ENCODE results near the gene ADAMTS15.

ADAMTS15 gene, protein sequence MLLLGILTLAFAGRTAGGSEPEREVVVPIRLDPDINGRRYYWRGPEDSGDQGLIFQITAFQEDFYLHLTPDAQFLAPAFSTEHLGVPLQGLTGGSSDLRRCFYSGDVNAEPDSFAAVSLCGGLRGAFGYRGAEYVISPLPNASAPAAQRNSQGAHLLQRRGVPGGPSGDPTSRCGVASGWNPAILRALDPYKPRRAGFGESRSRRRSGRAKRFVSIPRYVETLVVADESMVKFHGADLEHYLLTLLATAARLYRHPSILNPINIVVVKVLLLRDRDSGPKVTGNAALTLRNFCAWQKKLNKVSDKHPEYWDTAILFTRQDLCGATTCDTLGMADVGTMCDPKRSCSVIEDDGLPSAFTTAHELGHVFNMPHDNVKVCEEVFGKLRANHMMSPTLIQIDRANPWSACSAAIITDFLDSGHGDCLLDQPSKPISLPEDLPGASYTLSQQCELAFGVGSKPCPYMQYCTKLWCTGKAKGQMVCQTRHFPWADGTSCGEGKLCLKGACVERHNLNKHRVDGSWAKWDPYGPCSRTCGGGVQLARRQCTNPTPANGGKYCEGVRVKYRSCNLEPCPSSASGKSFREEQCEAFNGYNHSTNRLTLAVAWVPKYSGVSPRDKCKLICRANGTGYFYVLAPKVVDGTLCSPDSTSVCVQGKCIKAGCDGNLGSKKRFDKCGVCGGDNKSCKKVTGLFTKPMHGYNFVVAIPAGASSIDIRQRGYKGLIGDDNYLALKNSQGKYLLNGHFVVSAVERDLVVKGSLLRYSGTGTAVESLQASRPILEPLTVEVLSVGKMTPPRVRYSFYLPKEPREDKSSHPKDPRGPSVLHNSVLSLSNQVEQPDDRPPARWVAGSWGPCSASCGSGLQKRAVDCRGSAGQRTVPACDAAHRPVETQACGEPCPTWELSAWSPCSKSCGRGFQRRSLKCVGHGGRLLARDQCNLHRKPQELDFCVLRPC

DNA sequence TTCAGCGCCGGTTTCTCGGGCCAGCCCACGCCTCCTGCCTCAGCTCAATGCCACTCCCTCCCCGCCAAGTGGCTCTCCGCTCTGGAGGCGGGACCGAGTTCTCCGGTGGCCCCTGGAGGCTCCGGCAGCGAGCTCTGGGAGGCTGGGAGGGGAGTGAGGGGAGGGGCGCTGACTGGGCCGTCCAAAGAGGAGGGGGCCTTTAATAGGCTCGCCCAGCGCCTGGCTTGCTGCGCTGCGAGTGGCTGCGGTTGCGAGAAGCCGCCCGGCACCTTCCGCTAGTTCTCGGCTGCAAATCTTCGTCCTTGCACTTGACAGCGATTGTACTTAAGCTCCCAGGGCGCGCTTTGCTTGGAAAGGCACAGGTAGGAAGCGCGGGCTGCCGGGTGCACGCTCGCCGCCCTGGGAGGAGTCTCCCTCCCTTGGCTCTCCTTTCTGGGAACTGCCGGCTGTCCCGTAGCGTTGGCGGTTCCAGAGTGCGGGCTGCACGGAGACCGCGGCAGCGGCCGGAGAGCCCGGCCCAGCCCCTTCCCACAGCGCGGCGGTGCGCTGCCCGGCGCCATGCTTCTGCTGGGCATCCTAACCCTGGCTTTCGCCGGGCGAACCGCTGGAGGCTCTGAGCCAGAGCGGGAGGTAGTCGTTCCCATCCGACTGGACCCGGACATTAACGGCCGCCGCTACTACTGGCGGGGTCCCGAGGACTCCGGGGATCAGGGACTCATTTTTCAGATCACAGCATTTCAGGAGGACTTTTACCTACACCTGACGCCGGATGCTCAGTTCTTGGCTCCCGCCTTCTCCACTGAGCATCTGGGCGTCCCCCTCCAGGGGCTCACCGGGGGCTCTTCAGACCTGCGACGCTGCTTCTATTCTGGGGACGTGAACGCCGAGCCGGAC, at the start of gene ADAMTS15:
Gene ADAMTS15, plus strand, starts transcription at position 230 of the 894 bp plus-strand sequence. Its CDS starts 329 bp downstream, at position 559.
- no peak for DNase-seq

GRCh38 chr11:130399196-130399595, 49.2 kb upstream of the ADAMTS15 start:
- DNase-seq = no peak

DNA sequence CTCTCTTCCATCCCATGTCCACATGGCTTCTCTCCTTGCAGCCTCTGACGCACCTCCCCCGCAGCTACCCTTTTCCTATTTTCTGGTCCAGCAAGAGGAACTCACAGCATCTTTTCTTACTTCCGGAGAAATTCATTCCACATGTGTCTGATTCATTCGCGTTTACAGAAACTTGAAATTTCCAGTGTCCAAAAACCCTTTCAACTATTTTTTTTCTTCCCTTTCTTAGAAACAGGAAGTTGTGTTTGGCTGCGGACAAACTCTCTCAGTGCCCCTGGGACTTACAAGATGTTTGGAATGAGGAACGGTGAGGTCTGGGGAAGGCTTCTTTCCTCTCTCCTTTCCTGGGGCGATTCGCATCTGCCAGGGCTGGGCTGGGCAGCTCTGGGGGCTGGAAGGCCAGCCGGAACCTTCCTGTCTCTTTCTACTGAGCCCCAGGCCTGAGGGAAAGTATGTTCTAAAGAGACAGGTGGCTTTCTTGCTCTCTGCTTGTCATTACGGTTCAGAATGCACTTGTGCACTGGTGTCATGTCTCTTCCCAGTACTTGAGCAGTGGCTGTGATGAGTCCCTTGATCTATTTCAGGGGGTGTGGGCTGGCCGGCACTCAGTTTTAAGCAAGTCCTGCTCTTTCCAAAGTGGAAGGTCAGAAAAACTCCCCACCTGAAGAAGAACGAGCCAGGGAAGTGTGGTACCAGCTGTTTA, 47.5 kb upstream of the ADAMTS15 start:
- no peak for DNase-seq

DNA sequence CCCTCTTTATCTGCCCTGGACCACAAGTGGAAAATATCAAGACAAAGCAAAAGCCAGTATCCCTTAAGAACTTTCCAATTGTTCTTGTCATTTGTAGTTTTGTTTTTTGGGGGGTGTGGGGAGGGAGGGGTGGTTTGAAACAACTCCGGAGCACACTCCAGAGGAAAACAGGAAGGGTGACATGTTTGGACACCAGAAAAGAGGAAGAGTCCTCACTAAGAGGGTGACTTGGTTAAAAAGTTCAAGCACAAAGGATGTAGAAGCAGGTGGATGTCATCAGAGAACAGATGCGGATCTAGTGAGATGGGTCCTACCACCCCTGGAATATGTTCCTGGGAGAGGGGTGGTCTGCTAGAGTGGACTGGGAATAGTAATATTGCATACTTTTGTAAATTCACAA, 45.9 kb upstream of the ADAMTS15 start:
- no peak for DNase-seq

DNA sequence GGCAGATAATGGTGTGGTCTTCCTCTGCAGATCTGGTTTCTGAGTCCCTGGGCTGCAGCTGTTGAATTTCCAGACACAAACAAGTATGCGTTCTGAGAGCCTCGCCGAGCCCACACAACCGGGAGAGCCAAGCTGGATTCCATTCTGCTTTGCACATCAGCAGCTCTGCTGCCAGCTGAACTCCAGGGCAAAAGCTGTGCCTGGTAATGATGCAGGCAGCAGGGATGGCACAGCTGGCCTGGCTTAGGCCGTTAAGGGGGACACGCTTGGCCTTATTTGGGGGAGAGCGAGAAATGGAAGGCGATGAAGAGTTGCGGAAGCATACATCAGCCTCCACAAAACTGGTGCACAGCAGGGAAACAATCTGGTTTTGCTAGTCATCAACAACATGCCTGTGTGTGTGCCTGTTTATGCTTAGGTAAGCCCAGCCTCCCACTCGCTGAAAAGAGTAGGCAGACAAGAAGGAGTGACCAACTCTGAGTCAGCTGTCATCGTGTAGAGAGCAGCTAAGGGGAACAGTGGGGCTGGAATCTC, 45.1 kb upstream of the ADAMTS15 start:
- DNase-seq = no peak

DNA sequence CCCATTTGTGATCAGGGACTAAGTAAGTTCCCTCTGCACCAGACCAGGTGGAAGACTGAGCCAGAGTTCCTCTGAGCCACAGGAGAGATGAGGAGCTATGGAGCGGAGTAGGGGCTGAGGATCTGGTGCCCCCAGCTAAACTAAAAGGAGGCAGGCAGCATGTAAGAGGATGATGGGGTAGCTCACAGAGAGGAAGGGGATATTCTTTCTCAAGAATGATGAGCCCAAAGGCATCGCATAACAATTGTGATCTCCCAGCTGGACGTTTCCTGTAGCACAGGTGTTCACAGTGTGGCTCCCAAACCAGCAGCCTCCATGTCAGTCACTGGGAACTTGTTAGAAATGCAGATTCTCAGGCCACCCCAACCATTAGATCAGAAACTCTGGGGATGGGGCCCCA, 44.5 kb upstream of the ADAMTS15 start:
- no peak for DNase-seq

DNA sequence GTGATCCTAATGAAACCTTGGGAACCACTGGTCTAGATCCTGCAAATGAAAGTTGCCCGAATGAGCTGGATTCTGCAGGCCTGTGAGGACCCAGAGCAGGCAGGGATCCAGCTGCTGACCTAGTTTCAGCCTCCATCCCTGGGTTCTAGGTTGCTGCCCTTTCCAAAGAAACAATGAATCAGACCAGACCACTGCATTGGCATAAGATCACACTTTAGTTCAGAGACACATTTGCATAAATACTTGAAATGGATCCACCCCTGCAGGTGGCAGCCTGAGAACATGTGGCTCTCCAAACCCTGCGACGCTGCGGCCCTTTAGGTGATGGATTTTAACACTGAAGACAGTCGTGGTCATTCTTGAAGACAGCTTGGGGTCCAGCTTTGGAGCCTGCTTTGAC, 43.7 kb upstream of the ADAMTS15 start:
- DNase-seq = no peak

- no peak for DNase-seq
These were observed 43.0 kb upstream of the ADAMTS15 start for GRCh38 chr11:130405428-130405827.

- DNase-seq = no peak
These were observed 40.5 kb upstream of the ADAMTS15 start for GRCh38 chr11:130407978-130408377.

DNA sequence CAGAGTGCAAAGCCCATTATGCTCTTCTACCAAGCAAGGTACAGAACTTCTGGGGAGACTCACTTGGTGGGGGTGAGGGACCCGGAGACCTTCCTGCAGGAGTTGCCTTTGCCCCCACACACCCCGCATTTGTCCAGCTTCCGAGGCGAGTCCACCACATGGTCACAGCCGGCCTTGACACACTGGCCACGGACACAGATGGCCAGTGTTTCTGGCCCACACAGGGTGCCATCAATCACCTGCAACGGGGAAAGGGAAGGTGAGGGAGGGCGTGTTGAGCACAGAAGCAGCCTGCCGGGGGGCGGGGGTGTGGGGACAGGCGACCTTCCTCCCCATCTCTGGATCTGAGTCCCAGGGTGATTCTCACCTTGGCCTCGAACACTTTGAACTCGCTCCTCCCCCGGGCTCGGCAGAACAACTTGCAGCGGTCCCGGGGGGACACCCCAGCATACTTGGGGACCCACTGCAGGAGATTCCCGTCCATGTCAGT, 40.0 kb upstream of the ADAMTS15 start:
- no peak for DNase-seq

DNA sequence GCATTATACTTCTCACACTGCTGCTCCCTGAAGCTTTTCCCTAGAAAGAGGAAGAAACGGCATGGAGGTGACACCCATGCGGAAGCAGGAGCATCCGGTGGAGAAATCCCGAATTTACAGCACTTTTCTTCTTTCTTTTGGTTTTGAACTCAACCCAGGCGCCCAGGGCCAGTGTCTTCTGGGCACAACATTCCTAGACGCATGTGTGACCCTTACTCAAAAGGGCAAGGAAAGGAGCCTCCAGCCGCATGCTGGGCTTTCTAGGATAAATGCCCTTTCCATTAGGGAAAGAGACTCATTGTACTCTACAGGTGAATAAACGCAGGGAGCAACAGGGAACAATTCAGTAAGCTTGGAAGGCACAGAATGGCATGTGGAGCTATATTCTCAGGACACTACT, 39.5 kb upstream of the ADAMTS15 start:
- no peak for DNase-seq

- no peak for DNase-seq
These were observed 38.7 kb upstream of the ADAMTS15 start for GRCh38 chr11:130409594-130410388.

- DNase-seq = no peak
These were observed 37.2 kb upstream of the ADAMTS15 start for GRCh38 chr11:130411223-130411622.

DNA sequence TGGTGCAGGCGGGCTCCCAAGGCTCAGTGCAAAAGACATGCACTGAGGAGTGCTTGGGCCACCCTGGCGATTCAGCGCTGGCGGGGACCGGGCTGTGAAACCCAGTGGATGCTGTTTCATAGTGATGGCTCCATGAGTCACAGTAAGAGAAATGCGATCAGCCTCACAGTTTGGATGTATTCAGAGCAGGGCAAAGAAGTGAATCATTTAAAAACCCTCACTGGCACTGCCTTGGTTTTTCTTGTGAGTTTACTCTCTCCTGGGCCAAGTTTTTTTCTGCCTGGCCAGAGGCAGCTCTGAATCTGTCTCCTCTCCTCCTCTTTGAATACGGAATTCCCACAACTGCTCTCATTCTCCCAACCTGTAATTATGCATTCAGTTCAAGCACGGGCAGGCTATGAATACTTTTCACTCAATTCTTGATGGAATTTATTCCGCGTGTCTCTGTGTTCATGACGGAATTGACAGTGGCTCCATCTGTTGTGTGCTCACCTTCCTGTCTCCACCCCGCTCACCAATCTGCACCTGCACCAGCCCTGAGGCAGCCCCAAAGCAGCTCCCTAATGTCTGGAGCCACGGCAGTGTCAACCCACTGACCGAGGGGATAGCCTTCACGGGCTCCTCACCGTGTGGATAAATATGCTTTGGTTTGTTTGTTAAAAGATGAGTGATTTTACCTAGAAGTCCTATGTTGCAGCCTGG, 34.9 kb upstream of the ADAMTS15 start:
- DNase-seq = no peak

DNA sequence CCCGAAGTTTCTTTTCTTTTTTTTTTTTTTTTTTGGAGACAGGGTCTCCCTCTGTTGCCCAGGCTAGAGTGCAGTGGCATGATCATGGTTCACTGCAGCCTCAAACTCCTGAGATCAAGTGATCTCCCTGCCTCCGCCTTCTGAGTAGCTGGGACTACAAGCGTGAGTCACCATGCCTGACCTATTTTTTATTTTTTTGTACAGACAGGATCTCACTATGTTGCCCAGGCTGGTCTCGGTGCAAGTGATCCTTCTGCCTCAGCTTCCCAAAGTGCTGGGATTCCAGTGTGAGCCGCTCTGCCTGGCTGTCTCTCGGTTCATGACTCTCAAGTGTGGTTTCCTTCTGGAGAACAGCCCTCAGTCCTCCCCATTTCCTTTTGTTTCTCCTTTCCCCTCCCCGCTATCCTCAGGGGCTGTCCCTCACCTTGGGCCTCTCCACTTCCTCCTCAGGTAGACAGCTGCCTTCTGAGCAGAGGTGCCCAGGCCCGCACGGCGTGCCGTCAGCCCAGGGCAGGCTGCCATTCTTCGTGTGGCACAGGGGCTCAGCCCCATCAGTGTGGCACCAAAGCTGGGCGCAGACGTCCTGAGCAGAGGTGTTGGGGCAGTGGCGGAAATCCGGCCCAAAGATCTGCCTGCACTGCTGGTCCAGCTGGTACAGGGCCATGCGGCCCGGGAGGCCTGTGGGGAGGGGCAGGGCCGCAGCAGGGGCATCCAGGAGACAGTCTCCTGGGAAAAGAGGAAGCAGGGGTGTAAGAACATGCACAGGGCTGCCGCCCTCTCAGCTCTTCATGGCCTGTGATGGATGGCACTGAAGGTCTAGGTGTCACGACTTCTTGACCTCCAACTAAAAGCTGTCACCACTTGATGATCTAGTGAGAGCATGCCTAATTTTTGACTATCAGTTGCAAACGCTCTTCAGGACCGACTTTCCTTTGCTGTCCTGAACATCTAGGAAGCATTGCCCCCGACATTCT, 34.1 kb upstream of the ADAMTS15 start:
- no peak for DNase-seq

- no peak for DNase-seq
These were observed 32.5 kb upstream of the ADAMTS15 start for GRCh38 chr11:130415731-130416529.

DNA sequence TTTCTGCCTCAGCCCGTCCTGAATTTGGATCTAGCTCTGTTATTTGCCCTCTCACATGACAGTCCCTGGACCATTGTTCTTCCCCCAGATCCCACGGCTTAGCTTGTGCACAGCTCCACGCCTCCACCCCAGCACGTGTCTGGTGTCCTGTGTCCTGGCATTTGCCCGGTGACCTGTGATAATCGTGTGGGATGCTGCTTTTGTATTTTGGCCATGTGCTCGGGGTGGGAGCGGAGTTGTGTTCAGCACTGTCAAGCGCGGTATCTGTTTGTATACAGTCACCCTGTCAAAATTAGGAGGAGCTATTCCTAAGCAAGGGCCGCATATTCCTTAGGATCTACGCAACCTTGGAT, 31.9 kb upstream of the ADAMTS15 start:
- DNase-seq = no peak

- no peak for DNase-seq
These were observed 31.5 kb upstream of the ADAMTS15 start for GRCh38 chr11:130416906-130417305.
